ENCODE measurements around the gene TMCC1.

GRCh38 chr3:129834580-129834979 is 58.9 kb downstream of the TMCC1 start:
- TF ChIP-seq CTCF (IDR thresholded peaks at IDR 0.05): no peak
- TF ChIP-seq POLR2A (IDR thresholded peaks at IDR 0.05): no peak

All from thyroid gland (tissue), 4 donors.